SK-N-MC (cell line): ENCODE data around the gene GET4.
"Not testable (repeated sequence)": the region's sequence is repeated elsewhere in the genome, so short reads cannot be mapped to it uniquely, and the experiment has no call there.

Experiments
- DNase-seq: peaks from one replicate; pipeline ENCODE4 v3.0.0-alpha.2; 2011; ENCODE audit warnings: low read depth, low spot score
- H3K27ac ChIP-seq: fragments of 200-600 bp; sonication (generic); 2 replicates; pipeline ENCODE4 v1.5.1; 2016; ENCODE audit warnings: mixed run types
- H3K36me3 ChIP-seq: fragments of 200-600 bp; sonication (generic); 2 replicates; pipeline ENCODE4 v1.6.1; 2017; ENCODE audit warnings: antibody characterized with exemption, low read length, mixed read lengths; ENCODE audit not compliant: insufficient read depth
- H3K4me3 ChIP-seq: fragments of 200-600 bp; sonication (generic); 2 replicates; pipeline ENCODE4 v1.5.1; 2016
- H3K9ac ChIP-seq: fragments of 200-600 bp; sonication (generic); 2 replicates; pipeline ENCODE4 v1.8.0; 2017; ENCODE audit warnings: mixed run types, mixed read lengths; ENCODE audit not compliant: insufficient read length
- H3K9me3 ChIP-seq: fragments of 200-600 bp; sonication (generic); 2 replicates; pipeline ENCODE4 v1.6.1; 2017; ENCODE audit warnings: low read depth, mild to moderate bottlenecking, antibody characterized with exemption, low read length, moderate library complexity, mixed read lengths
- EZH2 ChIP-seq: fragments of 200-600 bp; sonication (generic); IDR thresholded peaks from one replicate; pipeline ENCODE4 v1.6.1; 2017; ENCODE audit warnings: antibody characterized with exemption
- FOXP2 ChIP-seq: optimal IDR thresholded peaks from 2 replicates; pipeline ENCODE3; 2011; ENCODE audit warnings: mild to moderate bottlenecking, moderate library complexity; ENCODE audit not compliant: insufficient read depth; ENCODE audit errors: extremely low read length, control extremely low read depth
- POLR2AphosphoS5 ChIP-seq: IDR thresholded peaks from 2 replicates; pipeline ENCODE4 v1.6.1; 2012; ENCODE audit warnings: mild to moderate bottlenecking, low read depth, low read length, borderline replicate concordance

GET4 gene

DNA sequence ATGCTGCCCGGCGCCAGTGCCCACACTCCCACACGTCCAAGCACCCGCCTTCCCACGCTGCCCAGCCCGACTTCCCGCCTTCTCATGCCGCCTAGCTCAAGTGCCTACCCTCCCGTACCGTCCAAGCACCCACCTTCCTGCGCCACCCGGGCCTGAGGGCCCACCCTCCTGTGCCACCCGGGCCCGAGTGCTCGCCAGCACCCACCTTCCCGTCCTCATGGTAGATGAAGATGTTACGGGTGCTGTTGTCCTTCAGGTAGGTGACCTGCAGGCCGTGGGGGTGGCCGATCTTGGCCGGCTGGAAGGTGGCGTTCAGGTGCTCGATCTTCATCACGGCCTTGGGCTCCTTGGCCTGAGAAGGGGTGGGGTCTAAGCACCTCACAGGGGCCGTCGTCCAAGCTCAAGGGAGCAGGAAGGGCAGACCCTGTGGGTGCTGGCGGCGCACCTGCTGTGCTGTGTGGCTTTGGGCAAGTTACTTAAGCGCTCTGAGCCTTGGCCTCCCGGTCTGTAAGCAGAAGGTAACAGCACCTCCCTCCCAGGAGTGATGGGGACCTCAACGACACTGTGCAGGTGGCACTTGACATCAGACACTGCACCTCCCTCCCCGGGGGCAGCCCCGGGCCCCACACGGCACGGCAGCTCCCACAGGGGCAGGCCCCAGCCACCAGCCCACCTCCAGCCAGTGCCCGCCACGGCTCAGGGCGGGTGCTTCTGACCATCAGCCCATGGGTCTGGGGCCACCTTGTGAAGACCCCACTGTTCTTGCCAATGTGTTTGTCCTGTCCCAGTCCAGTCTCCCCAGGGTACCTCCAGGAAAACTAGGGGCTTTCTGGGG lies 27.8 kb downstream of the GET4 start:
- no peaks in the 10 kb centered on the region for H3K36me3 ChIP-seq
- H3K27ac ChIP-seq, result no peak overlapping the region
- no peak for DNase-seq
- no peak overlapping the region for H3K4me3 ChIP-seq
- no peak for TF ChIP-seq POLR2AphosphoS5
- TF ChIP-seq EZH2, result no peak
- no peak for TF ChIP-seq FOXP2
- no peak overlapping the region for H3K9ac ChIP-seq
- H3K9me3 ChIP-seq, result no peaks in the 10 kb centered on the region

DNA sequence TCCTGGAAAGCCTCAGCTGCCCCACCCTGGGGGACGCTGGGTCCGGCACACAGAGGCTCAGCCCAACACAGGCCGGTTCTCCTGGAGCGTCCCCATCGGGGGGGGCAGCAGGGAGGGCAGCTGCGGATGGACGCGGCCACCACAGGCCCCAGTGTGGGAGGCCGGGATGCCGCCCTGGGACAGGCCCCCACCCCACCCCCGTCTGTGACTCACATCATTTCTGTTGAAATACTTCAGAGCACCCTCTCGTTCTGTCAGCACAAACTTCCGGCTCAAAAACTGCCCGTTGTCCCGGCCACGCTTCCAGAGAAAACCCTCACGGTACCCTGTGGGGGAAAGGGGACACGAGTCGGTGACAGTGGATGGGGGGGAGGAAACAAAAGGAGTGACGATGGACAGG lies 28.5 kb downstream of the GET4 start:
- no peaks in the 10 kb centered on the region for H3K36me3 ChIP-seq
- no peak overlapping the region for H3K9ac ChIP-seq
- H3K4me3 ChIP-seq, result no peak overlapping the region
- DNase-seq, result no peak
- TF ChIP-seq EZH2, result no peak
- no peak for TF ChIP-seq POLR2AphosphoS5
- TF ChIP-seq FOXP2, result no peak
- H3K9me3 ChIP-seq, result no peaks in the 10 kb centered on the region
- no peak overlapping the region for H3K27ac ChIP-seq

DNA sequence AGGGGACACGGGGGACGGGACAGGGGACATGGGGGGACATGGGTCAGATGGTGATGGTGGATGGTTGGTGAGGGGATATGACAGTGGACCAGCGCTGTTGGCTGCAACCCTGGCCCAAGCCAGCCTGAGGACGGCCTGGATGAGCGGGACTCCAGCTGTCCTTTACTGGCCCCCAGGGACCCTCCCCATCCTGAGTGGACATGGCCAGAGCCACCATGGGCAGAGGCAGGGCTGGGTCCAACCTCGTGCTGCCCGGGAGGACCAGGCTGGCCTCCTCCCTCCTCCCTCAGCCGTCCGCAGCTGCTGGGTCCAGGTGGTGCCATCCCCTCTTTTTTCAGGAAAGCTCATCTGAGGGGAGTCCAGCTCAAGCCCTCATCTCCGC lies 30.4 kb downstream of the GET4 start:
- Histone ChIP-seq H3K9ac (no peak overlapping the region), H3K9me3 (no peaks in the 10 kb centered on the region), H3K36me3 (no peaks in the 10 kb centered on the region), H3K4me3 (no peak overlapping the region), H3K27ac (no peak overlapping the region)
- DNase-seq, result no peak
- no peak for TF ChIP-seq POLR2AphosphoS5
- TF ChIP-seq FOXP2, result no peak
- TF ChIP-seq EZH2, result no peak

DNA sequence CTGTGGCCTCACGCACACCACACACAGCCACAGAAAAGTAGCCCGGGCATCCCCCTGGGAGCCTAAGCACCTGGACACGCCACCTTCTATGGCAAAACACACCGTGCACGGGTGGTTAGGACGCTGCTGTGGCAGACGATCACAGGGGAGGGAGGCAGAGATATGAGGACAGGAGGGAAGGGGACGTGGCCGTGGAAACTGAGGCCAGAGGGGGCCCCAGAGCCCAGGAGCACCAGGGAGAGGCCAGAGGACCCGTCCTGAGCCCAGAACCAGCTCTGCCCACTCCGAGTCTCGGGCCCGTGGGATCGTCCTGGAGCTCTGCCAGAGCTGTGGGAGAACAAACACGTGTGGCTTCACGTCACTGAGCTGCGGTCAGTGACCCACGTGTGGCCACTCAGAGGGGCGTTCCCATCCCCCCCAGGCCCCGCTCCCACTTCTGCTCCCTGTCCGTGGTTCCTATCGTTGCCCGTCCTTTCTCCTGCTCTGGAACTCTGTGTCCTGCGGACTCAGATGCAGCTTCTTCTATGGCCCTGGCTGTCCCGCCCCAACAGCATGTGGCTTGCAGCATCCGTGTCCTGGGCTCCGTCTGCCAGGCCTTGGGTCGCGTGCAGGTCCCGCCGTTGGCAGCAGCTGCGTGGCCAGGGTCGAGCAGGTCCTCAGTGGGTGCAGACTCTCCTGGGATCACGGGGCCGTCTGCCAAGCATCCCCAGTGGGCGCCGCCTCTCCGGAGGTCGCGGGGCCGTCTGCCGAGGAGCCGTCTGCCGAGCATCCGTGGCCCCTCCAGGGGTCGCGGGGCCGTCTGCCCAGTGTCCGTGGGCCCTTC lies 31.0 kb downstream of the GET4 start:
- no peak overlapping the region for H3K27ac ChIP-seq
- no peak overlapping the region for H3K4me3 ChIP-seq
- no peaks in the 10 kb centered on the region for H3K9me3 ChIP-seq
- DNase-seq, result no peak
- TF ChIP-seq FOXP2, result no peak
- TF ChIP-seq POLR2AphosphoS5, result no peak
- no peak for TF ChIP-seq EZH2
- no peaks in the 10 kb centered on the region for H3K36me3 ChIP-seq
- H3K9ac ChIP-seq, result no peak overlapping the region

DNA sequence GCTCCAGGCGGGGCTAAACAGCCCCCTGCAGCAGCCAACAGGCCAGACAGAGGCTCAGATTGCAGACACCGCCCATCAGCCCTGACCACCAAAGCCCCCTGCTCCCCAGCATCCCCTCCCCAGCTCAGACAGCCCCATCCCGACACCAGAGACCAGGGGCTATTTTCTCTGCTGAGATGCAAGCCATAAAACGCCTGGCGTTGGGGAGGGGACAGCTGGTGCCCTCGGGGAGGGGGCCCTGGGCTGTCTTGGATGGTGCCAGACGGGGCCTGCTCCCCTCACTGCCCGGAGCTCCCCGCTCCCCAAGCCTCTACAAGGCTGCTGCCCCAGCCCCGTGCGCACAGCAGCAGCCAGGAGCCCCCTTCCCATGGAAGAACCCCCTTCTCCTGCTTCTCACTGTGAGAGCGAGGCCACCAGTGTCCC lies 31.8 kb downstream of the GET4 start:
- Histone ChIP-seq H3K4me3 (no peak overlapping the region), H3K27ac (no peak overlapping the region), H3K36me3 (no peaks in the 10 kb centered on the region), H3K9me3 (no peaks in the 10 kb centered on the region), H3K9ac (no peak overlapping the region)
- no peak for DNase-seq
- TF ChIP-seq POLR2AphosphoS5 (no peak), FOXP2 (no peak), EZH2 (no peak)

DNA sequence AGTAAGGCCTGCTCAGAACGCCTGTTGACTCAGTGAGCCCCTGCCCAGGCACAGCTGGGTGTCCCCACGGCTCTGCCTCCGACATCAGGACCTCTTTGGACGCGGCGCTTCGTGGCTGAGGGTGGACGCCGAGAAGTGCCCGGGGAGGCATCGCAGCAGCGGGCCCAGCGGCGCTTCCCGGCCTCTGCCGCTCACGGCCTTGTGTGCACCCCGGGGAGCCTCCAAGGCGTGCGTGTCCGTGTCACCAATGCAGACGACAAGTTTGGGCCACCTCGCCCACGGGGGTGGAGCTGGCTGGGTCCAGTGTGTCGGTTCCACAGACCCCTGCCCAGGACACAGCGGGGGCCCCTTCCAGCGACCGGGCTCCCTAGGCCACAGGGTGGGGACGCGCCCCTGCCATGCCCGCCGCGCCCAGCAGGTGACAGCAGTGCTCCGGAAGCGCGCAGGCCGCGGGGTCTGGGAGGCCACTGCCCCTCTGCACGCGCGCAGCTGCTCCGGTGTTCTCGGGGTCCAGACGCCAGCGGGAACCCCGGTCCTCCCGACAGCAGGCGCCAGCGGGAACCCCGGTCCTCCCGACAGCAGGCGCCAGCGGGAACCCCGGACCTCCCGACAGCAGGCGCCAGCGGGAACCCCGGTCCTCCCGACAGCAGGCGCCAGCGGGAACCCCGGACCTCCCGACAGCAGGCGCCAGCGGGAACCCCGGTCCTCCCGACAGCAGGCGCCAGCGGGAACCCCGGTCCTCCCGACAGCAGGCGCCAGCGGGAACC lies 32.4 kb downstream of the GET4 start:
- H3K4me3 ChIP-seq, DNase-seq, H3K27ac ChIP-seq, H3K9ac ChIP-seq, H3K36me3 ChIP-seq, H3K9me3 ChIP-seq: not testable (repeated sequence)

DNA sequence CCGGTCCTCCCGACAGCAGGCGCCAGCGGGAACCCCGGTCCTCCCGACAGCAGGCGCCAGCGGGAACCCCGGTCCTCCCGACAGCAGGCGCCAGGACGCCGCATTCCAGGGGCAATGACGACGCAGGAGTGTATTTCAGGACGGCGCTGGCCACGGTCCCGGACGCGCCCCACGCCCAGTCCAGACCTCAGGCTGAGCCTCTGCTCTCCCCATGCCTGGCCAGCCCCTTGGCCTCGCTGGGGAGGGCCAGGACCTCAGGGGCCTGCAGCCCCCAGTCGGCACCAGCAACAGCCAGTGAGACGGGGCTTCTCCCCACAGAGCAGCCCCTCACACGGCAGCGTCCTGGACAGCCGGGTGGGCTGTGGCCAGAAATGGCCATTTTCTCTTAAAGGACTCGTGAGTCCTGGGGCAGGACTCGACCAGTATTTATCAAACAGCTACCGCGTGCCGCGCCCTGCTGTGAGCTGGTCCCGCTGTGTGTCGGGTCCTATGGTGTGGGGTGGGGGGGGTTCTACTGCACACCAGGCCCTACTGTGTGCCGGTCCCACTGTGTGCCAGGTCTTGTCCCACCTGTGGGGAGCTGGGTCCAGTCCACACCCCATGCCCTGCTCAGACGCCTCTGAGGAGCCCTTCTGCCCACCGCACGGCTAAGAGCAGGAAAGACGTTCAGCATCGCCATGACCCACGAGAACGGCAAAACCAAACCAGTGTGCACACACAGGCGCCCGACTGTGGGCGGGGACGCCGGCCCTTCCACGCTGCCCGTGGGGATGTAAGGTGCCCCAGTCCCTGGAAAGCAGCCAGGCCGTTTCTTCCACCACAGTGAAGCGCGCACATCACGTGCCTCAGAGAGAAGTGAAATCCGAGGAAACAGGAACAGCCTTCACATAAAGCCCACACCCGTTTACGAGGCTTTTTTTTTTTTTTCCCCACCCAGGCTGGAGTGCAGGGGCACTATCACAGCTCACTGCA lies 33.3 kb downstream of the GET4 start:
- no peak for DNase-seq
- Histone ChIP-seq H3K9ac (no peak overlapping the region), H3K9me3 (no peaks in the 10 kb centered on the region), H3K4me3 (no peak overlapping the region), H3K27ac (no peak overlapping the region), H3K36me3 (no peaks in the 10 kb centered on the region)
- TF ChIP-seq EZH2, result no peak
- TF ChIP-seq POLR2AphosphoS5, result no peak
- no peak for TF ChIP-seq FOXP2

DNA sequence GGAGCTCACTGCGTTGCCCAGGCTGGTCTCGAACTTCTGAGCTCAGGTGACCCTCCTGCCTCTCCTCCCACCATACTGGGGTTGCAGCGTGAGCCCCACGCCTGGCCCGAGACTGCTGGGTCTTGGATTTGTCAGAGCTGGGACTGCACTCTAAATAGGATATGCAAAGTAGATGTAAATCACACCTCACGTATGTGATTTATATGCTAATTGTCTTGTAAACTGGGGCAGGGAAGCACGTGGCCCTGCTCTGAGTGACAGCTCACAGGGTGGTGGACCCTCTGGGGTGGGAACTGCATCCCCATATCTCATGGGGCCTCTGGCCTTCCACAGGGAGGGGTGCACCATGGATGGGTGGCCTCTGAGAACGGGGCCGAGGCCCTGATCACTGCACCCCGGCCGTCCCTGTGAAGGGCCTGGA lies 34.1 kb downstream of the GET4 start:
- Histone ChIP-seq H3K36me3 (no peaks in the 10 kb centered on the region), H3K27ac (no peak overlapping the region), H3K4me3 (no peak overlapping the region), H3K9ac (no peak overlapping the region), H3K9me3 (no peaks in the 10 kb centered on the region)
- DNase-seq, result no peak
- no peak for TF ChIP-seq POLR2AphosphoS5
- TF ChIP-seq FOXP2, result no peak
- TF ChIP-seq EZH2, result no peak
